Smooth muscle cell of the coronary artery (primary cell): ENCODE data around the gene ORMDL3. TPM values are rescaled to one million over a fixed set of nuclear protein-coding genes. Genes with fewer than 3 reads are reported as not detected.

ENCODE experiments used
- total RNA-seq: library from RNA; depleted of rRNA; stranded (reverse); fragments of >200 nt; gene quantifications from 2 replicates; pipeline ENCODE4 v1.2.3, GENCODE V29; 2014; ENCODE audit warnings: low replicate concordance

ORMDL3 gene, protein sequence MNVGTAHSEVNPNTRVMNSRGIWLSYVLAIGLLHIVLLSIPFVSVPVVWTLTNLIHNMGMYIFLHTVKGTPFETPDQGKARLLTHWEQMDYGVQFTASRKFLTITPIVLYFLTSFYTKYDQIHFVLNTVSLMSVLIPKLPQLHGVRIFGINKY
- 107 and 108 TPM in 2 replicates for total RNA-seq

DNA sequence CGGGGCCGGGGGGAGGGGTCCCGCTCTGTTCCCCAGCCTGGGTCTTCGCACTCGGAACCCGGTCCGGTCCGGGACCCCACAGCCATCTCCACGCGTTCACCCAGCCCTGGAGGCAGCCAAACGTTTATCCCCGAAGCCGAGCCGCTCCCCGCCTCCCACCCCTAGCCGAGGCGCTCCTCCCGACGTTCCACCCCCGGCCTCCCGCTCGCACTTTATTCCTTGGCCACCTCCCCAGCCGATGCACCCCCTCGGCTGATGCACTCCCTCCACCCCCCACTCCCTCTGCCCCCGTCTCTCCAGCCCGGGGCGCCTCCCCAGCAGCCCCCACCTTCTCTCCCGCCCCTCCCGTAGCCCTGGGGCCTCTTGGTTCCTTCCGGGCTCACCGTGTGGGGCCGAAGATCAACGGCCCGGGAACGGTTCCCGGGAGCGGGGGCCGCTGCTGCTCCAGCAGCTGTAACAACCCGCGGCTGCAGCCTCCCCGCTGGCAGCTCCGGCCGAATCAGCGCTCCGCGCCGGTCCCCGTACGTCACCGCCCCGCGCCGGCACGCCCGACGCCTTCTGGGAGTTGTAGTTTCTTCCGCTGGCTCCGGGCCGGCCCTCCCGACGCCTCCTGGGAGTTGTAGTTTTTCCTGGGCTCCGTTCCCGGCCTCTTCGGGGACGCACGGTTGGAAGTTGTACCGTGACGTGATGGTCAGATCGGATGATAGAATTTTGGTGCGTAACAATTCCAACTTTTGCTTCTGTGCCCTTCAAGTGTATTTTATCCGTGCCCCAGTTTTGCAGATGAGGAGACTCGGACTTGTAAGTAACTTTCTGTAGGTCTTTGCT is at the start of gene ORMDL3, which contains the start of gene LRRC3C:
Gene ORMDL3, minus strand, starts transcription at position 501 of the 828 bp plus-strand sequence. CDS start 3,398 bp downstream, outside the sequence.
Gene LRRC3C, plus strand, starts transcription at position 632 of the 828 bp plus-strand sequence. CDS start 13,792 bp downstream, outside the sequence.

DNA sequence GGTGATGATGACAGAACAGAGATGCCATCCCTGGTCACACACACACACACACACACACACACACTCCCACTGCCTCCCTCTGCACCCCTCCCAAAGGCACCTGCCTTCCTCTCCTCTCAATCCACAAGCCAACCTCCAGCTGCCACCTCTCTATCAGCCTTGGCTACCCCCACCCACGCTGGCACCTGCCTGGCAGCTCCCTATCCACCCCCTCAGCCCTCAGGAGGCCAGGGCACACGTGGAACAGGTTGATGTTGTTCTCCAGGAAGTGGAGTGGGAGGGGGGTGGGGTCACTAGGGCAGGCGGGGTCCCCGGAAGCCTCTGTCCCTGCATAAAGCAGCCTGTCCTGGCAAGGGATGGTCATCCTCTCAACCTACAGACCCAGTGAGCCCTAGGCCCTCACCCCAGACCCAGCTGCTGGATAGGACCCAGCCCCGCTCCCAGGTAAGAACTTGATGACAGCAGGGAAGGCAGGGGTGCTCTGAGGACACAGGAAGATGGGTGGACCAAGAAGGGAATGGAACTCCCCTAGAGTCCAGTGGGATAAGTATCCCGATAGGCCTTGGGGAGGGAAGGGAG is 35.3 kb upstream of the ORMDL3 start, which contains the start of gene GSDMA:
Gene GSDMA, plus strand, starts transcription at position 363 of the 579 bp plus-strand sequence. CDS start 2,684 bp downstream, outside the sequence.

Other genes starting within 250 kb of the ORMDL3 start
- 8.3 and 19.9 TPM in 2 replicates for gene PGAP3, start 239.5 kb downstream of the ORMDL3 start, total RNA-seq
- 33.8 and 34.5 TPM in 2 replicates for gene ERBB2, start 227.5 kb downstream of the ORMDL3 start, total RNA-seq
- 8.7 and 21.0 TPM in 2 replicates for gene MIEN1, start 197.1 kb downstream of the ORMDL3 start, total RNA-seq
- under 0.01 and 0.60 TPM in 2 replicates for gene GRB7, start 189.7 kb downstream of the ORMDL3 start, total RNA-seq
- gene IKZF3, start 63.3 kb downstream of the ORMDL3 start, total RNA-seq, result not detected in 2 replicates
- gene ZPBP2, start 59.4 kb downstream of the ORMDL3 start, total RNA-seq, result not detected in 2 replicates
- 6.0 and 8.0 TPM in 2 replicates for gene GSDMB, start 9.0 kb downstream of the ORMDL3 start, total RNA-seq
- not detected in 2 replicates for gene LRRC3C, start 131 bp upstream of the ORMDL3 start, total RNA-seq
- gene GSDMA, start 35.4 kb upstream of the ORMDL3 start, total RNA-seq, result not detected in 2 replicates
- 57.9 and 103 TPM in 2 replicates for gene PSMD3, start 53.2 kb upstream of the ORMDL3 start, total RNA-seq
- gene CSF3, start 87.8 kb upstream of the ORMDL3 start, total RNA-seq, result 0.08 TPM in 1 of 2 replicates, not detected in the other
- 26.2 and 37.4 TPM in 2 replicates for gene MED24, start 126.8 kb upstream of the ORMDL3 start, total RNA-seq
- 18.9 and 52.8 TPM in 2 replicates for gene THRA, start 135.4 kb upstream of the ORMDL3 start, total RNA-seq
- gene NR1D1, start 173.0 kb upstream of the ORMDL3 start, total RNA-seq, result 0.90 and 0.94 TPM in 2 replicates
- gene MSL1, start 194.4 kb upstream of the ORMDL3 start, total RNA-seq, result 24.0 and 26.5 TPM in 2 replicates
- 16.8 and 18.0 TPM in 2 replicates for gene CASC3, start 212.9 kb upstream of the ORMDL3 start, total RNA-seq
- gene RAPGEFL1, start 249.9 kb upstream of the ORMDL3 start, total RNA-seq, result 0.70 and 0.98 TPM in 2 replicates